GM12872 (cell line): ENCODE results near the gene GOLGA2.

Source experiments
- TF ChIP-seq, protein P1 (sequence below): IDR thresholded peaks from 3 replicates; pipeline ENCODE4 v1.5.1; 2011; ENCODE audit warnings: low read depth, mild to moderate bottlenecking, low read length, moderate library complexity; ENCODE audit not compliant: insufficient read depth

GOLGA2 gene

DNA sequence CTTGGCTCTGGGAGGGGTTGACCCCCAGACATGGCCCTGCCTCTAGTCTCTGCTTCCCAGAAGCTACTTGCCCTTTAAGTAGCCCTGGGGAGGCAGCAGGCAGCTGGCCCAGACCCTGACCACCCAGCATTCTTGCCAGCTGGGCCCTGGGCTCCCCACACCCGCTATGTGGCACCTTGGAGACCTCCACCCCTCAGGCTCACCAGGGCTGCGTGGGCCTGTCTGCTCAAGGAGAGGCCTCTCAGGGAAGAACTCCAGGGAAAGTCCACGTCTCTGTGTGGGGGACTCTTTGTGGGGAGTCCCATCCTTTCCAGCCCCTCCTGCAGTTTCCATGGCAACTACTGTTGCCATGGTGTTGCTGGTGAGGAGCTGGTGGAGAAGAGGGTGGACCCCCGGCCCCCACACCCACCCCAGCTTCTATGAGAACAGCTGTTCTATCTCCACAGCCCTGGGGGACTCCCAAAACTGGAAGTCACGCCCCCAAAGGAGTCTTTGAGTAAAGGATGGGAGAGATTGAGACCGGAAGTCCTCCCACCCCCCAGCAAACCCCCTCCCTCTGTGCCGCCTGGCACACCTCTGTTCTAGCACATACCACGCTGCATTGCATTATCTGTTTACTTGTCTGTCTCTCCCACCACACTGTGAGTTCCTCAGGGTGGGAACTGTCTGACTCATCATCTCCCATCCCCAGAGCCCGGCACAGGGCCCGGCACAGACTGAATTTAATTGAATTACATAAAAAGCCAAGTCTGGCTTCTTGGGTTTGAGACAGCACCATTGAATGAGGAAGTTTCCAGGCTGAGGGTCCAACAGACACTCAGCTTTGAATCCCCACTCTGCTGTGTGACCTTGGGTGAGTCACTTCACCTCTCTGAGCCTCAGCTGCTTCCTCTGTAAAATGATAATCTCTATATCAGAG, 60.1 kb downstream of the GOLGA2 start:
- TF ChIP-seq, protein P1, sequence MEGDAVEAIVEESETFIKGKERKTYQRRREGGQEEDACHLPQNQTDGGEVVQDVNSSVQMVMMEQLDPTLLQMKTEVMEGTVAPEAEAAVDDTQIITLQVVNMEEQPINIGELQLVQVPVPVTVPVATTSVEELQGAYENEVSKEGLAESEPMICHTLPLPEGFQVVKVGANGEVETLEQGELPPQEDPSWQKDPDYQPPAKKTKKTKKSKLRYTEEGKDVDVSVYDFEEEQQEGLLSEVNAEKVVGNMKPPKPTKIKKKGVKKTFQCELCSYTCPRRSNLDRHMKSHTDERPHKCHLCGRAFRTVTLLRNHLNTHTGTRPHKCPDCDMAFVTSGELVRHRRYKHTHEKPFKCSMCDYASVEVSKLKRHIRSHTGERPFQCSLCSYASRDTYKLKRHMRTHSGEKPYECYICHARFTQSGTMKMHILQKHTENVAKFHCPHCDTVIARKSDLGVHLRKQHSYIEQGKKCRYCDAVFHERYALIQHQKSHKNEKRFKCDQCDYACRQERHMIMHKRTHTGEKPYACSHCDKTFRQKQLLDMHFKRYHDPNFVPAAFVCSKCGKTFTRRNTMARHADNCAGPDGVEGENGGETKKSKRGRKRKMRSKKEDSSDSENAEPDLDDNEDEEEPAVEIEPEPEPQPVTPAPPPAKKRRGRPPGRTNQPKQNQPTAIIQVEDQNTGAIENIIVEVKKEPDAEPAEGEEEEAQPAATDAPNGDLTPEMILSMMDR: no peak

DNA sequence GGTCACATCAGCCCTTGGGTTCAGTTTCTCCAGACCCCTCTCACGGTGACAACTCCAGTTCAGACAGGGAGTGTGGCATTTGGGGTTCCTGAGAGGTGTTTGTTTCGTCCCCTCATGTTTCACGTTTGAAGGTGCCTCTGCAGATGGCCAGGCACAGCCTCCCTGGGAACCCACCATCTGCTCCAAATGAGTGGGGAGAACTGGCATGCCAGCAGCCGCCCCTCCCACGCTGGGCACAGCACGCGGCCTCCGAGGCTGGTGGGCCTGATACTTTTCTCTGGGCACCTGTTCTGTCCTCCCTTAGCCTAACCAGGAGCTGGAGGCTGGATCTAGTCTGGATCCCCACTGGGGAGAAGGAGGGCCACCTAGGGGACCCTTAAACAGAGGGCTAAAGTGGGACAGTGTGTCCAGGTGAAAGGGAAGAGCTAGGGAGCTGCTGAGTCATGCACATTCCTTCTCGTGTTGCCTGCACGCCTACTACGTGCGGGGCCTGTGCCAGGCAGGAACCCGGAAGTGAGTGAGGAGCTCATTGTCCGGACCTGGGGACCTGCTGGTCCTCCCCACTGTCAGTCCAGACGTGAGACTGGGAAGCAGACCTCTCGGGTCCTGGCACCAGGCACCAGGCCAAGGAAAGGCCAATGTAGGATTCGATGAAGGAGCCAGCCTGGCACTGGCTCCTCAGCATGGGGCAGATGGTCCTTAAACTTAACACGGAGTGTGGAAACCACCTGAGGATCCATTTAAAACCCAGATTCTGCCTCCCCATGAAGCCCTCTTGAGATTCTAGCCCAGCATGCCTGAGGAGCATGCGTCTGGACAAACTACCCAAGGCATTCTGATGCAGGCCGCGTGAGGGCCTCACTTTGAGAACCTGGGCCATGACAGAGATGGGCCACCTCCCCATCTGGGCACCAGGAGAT, 61.0 kb downstream of the GOLGA2 start:
- TF ChIP-seq, protein P1: no peak

DNA sequence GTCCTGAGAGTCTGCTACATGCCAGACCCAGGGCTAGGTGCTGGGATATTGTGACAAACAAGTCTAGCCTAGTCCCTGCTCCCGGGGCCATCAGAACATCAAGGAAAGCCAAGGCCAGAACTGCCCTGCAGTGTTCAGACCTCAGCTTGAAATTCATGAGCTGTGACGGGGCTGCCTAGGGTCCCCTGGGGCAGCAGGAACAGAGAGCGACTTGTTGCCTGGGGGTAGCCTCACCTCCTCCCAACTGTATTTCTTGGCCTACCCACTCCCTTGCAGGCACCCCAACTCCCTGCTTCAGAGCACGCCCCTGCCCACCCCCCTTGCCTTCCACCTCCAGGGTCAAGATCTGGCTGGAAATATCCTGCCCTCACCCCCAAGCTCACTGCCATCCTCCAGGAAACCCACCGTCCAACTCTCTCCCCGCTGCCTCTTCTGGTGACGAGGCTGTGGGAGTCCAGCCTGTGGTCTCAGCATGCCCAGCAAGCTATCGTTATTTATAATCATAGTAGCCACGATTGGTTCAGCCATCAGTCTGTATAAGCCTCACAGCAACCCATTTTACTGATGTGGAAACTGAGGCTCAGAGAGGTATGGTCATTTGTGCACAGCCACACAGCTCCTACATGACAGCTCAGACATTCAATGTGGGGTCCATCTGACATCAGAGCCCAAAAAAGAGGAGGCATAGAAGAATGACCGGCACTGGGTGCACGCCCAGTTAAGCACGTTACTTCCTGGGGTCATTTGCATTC, 61.9 kb downstream of the GOLGA2 start:
- TF ChIP-seq, protein P1: no peak

DNA sequence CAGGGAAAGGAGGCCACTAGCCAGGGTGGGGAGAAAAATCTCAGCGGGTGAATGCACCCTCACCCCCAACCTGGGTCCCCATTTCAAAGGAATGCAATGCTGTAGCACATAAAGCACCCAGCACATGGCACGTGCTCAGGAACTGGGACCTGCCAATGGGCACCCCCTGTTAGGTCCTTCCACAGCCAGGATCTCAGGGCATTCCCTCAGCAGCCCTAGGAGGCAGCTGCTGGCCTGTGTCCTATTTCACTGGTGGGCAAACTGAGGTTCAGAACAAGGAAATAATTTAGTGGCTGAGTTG, 63.9 kb downstream of the GOLGA2 start:
- TF ChIP-seq, protein P1: no peak

DNA sequence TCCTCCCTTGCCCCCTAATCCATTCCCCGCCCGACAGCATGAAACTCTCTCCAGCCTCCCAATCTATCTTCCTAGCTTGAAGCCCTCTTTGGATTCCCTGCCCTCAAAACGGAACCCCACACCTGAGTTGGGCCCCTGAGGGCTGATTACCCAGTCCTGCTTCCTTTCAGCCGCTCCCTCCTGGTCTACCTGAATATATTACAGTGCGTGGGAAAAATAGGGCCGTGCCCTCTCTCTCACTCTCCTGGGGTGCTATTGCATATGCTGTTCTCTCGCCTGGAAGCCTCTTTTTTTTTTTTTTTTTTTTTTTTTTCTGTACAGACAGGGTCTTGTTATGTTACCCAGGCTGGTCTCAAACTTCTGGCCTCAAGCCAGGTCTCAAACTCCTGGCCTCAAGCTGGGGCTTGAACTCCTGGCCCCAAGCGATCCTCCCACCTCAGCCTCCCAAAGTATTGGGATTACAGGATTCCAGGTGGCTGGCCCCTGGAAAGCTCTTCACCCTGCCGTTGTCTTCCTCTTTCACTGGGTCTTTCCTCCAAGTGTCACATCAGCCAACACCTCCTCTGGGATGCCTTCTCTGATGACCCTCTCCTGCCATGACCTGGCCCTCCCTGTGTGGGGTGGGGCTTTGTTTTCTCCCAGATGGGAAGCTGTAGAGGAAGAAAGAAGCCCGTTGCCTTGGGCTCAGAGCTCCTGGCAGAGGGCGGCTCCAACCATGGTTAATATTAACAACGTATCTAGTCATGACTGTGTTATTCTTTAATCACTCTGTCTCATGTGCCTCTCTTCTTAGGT, 64.4 kb downstream of the GOLGA2 start:
- TF ChIP-seq, protein P1: no peak

DNA sequence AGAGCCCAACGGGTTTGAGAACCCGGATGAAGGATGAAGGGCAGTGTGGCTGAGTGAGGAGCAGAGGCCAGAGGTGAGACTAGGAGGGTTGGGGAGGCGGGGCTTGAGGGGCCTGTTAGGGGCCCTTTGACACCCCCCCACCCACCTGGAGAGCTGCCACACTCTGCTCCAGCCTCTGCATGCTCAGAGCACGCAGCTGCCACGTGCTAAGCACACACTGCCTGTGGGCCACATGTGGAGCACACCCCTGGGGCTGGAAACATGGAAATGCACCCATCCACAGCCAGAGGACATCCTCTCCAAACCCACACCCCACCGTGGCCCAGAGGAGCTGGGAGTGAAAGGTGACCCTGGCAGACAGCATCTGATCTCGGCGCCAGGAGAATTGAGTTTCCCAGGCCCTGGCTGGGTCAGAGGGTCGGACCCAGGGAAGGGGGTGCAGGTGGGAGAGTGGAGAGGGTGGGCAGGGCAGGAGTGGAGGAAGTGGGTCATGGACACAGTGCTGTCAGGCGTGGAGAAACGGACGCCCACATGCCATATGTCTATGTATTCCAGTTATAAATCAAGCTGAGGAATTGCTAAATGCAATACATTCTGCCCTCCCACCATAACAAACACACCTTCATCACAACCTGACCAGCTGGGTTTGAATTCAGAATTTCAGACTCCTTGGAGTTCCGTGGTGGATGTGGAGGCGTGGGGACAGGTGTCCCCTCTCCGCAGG, 66.7 kb downstream of the GOLGA2 start:
- TF ChIP-seq, protein P1: no peak
